ENCODE measurements around the gene PRAMEF13.
"Not testable (repeated sequence)": the region's sequence is repeated elsewhere in the genome, so short reads cannot be mapped to it uniquely, and the experiment has no call there.

DNA sequence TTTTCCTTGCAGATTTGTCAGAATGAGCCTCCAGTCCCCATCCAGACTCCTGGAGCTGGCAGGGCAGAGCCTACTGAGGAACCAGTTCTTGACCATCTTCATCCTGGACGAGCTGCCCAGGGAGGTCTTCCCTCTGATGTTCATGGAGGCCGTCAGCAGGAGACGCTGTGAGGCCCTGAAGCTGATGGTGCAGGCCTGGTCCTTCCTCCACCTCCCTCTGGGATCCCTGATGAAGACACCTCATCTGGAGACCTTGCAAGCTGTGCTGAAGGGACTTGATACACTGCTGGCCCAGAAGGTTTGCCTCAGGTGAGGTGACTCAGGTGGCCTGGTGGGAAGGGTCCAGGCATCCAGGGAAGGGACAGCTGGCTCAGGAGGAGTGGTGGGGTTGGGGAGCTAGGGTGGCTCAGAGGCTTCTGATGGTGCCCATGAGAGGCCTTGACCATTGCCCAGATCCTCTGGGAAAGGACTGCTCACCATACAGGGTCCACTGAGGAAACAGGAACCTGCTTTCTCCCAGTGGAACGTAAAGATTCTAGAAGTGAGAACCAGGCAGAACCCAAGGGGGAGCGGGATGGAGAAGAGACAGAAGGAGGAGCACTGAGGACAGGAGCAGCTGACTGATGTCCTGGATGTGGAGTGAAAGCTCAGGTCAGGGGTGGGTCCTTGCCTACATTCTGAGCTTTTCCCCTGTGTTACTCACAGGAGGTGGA is 44.8 kb upstream of the PRAMEF13 start:
- not testable (repeated sequence) for TF ChIP-seq NANOG (IDR thresholded peaks at IDR 0.05; ENCODE audit: borderline replicate concordance); POLR2AphosphoS5 (IDR thresholded peaks at IDR 0.05; ENCODE audit: low read depth); EZH2phosphoT487 (IDR thresholded peaks at IDR 0.05; ENCODE audit: unreplicated experiment); EZH2 (IDR thresholded peaks at IDR 0.05; ENCODE audit: low read depth, unreplicated experiment); CREB1 (CRISPR knock-in tag; IDR thresholded peaks at IDR 0.05; ENCODE audit: low read depth); ZNF331 (CRISPR knock-in tag; IDR thresholded peaks at IDR 0.05; ENCODE audit: low read depth); JUNB (IDR thresholded peaks at IDR 0.05; ENCODE audit: unreplicated experiment); ZNF114 (CRISPR knock-in tag; IDR thresholded peaks at IDR 0.05)
- TF ChIP-seq, protein P1, sequence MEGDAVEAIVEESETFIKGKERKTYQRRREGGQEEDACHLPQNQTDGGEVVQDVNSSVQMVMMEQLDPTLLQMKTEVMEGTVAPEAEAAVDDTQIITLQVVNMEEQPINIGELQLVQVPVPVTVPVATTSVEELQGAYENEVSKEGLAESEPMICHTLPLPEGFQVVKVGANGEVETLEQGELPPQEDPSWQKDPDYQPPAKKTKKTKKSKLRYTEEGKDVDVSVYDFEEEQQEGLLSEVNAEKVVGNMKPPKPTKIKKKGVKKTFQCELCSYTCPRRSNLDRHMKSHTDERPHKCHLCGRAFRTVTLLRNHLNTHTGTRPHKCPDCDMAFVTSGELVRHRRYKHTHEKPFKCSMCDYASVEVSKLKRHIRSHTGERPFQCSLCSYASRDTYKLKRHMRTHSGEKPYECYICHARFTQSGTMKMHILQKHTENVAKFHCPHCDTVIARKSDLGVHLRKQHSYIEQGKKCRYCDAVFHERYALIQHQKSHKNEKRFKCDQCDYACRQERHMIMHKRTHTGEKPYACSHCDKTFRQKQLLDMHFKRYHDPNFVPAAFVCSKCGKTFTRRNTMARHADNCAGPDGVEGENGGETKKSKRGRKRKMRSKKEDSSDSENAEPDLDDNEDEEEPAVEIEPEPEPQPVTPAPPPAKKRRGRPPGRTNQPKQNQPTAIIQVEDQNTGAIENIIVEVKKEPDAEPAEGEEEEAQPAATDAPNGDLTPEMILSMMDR (conservative IDR thresholded peaks at IDR 0.05; ENCODE audit: low read depth in 2 of 2), result not testable (repeated sequence)
- TF ChIP-seq, protein P2, sequence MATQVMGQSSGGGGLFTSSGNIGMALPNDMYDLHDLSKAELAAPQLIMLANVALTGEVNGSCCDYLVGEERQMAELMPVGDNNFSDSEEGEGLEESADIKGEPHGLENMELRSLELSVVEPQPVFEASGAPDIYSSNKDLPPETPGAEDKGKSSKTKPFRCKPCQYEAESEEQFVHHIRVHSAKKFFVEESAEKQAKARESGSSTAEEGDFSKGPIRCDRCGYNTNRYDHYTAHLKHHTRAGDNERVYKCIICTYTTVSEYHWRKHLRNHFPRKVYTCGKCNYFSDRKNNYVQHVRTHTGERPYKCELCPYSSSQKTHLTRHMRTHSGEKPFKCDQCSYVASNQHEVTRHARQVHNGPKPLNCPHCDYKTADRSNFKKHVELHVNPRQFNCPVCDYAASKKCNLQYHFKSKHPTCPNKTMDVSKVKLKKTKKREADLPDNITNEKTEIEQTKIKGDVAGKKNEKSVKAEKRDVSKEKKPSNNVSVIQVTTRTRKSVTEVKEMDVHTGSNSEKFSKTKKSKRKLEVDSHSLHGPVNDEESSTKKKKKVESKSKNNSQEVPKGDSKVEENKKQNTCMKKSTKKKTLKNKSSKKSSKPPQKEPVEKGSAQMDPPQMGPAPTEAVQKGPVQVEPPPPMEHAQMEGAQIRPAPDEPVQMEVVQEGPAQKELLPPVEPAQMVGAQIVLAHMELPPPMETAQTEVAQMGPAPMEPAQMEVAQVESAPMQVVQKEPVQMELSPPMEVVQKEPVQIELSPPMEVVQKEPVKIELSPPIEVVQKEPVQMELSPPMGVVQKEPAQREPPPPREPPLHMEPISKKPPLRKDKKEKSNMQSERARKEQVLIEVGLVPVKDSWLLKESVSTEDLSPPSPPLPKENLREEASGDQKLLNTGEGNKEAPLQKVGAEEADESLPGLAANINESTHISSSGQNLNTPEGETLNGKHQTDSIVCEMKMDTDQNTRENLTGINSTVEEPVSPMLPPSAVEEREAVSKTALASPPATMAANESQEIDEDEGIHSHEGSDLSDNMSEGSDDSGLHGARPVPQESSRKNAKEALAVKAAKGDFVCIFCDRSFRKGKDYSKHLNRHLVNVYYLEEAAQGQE (IDR thresholded peaks at IDR 0.05; ENCODE audit: unreplicated experiment), result not testable (repeated sequence)
- TF ChIP-seq, protein P3, sequence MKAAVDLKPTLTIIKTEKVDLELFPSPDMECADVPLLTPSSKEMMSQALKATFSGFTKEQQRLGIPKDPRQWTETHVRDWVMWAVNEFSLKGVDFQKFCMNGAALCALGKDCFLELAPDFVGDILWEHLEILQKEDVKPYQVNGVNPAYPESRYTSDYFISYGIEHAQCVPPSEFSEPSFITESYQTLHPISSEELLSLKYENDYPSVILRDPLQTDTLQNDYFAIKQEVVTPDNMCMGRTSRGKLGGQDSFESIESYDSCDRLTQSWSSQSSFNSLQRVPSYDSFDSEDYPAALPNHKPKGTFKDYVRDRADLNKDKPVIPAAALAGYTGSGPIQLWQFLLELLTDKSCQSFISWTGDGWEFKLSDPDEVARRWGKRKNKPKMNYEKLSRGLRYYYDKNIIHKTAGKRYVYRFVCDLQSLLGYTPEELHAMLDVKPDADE (IDR thresholded peaks at IDR 0.05), result not testable (repeated sequence)
